Superior temporal gyrus (tissue), 1 donor: Measurements from ENCODE around the gene SETD3.
A peak's percentile ranks its signal among the peaks of the same experiment; 100 is the strongest.
"Not testable (repeated sequence)": the region's sequence is repeated elsewhere in the genome, so short reads cannot be mapped to it uniquely, and the experiment has no call there.

ENCODE experiments used
- DNase-seq: peaks from one replicate; pipeline ENCODE4 v3.0.0-alpha.2; 2016; ENCODE audit errors: extremely low spot score

Gene SETD3

DNA sequence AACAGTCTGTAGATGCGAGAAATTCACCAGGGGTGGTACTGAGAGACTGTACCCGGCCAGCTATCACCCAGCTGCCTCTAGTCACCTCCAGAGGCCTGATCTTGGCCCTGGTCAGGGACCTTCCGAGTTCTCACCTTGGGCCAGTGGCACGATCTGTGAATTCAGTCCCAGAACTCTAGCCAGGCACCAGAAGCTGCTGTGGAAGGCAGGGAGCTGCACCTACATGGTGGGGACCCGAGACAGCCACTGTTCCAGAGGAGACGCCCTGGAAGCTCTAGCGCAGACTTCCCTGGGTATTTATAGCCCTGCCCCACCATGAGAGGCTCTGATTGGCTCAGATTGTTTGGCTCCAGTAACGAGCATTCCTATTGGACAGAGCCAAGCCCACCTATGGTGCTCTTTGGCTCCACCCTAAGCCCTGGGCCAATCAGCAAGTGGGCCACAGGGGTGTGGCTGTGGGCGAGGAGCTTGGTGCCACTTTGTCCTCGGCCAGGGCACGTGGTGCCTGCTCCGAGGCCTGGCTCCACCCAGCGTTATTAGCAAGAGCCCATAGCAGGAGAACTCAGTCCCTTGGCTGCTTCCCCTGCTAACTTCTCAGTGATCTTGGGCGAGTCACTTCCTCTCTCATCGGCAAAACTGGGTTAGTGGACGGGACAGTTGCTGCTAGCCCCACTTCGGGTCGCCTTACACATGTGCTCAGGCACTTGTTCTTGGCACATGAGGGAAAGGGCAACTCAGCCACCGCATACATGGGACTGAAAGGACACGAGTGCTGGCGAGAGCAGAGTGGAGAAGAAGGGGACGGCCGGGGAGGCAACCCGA lies 119.7 kb downstream of the SETD3 start:
- DNase-seq, result no peak

DNA sequence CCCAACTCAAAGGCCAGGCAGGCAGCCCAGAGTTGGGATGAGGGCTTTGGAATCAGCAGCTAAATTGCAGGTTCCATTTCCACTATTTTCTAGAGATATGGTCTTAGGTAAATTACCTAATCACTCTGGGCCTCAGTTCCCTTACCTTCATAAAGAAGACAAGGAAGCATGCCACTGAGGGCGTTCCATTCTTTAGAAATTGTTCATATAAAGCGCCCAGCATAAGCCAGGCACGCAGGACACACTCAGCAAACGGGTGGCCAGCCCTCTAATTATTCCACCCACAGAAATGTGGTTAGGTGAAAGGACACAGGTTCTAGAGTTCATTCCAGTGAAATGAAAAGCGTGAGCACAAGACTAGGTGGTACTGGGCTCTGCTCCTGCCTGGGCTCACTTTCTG lies 120.8 kb downstream of the SETD3 start:
- no peak for DNase-seq

- DNase-seq, result peak; percentile 24
Observed at GRCh38 chr14:99357916-99358390, 122.7 kb downstream of the SETD3 start.

DNA sequence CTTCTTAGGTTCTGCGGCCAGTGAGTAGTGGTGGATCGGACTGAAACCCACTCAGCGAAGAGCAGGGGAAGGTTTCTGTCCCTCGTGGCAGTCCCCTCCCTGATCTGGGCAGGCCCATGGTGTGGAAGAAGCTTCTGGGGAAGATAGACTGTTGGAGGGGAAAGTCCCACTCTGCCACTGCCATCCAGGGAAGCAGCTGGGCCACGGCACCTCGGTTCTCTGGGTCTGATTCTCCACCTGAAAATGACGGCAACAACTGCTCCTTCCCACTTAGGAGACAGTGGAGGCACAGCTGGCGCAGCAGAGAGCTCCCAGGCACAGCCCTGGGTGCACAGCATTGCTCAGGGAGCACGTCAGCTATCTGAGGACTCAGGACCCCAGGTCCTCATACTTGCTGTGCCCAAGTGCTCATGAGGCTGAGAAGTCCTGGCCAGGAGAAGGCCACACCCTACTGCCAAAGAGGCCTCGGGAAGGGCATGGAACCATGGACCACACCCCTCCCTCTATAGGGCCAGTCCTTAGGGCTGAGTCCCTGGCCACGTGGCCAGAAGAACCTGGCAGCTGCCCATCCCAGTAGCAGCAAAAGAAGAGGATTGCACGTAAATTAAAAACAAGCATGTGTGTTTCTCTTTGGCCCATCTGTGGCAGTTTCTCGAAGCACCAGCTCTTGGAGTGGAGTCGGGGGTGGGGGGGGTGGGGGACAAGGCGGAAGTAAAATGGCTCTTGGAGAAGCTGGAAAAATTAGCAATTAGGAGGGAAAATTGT lies 123.3 kb downstream of the SETD3 start:
- DNase-seq, result no peak

DNA sequence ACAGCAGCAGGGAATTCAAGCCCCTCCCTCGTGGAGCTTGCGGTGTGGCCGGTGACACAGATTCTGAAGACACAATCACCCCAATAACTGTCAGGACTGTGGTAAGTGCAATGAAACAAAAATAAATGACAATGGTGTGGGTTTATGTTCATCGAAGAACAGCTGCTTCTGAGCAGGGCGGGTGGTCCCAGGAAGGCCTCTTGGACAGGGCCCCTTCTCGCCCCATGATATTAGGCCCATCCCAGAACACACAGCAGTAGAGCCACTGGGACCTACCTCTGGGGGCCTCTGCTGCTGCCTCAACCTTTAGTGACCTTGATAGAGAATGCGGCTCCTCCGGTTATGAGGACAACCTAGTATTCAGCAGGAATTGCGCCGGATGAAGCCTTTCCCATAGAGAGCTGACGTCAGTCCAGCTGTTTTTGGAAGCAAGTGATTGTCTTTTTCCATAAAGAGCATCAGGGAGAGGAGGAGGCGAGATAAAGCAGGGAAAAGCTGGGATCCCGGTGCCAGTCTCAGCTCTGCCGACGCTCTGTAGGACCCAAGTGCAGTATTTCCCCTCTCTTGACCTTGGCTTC lies 124.5 kb downstream of the SETD3 start:
- DNase-seq, result no peak

GRCh38 chr14:99354166-99354875 lies 126.3 kb downstream of the SETD3 start:
- no peak for DNase-seq

DNA sequence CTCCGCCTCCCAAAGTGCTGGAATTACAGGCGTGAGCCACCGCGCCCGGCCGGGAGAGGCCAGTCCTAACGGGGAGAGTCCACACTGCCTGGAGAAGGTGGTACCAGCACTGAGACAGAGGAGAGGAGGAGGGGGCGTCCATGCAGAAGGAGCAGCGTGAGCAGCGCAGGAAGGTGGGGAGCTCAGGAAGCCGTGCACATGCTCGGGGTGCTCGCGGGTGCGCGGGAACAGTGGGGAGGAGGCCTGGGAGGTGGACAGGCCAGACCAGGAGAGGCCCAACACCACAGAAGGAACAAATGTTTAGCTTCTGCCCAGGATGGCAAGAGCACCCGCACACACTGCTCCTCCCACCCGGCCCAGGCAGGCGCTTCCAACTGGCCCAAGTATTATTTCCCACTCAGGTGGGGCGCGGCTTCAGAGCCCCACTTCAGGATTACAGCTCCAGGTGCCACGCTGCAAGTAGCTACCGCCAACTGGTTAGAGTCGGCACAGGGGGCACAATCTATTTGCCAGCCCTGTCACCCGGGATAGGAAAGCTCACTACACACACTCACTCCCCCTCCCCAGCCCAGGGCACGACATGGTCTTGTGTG lies 127.9 kb downstream of the SETD3 start:
- DNase-seq, result no peak

- DNase-seq, result no peak
Observed at GRCh38 chr14:99351166-99352007, 129.3 kb downstream of the SETD3 start.

DNA sequence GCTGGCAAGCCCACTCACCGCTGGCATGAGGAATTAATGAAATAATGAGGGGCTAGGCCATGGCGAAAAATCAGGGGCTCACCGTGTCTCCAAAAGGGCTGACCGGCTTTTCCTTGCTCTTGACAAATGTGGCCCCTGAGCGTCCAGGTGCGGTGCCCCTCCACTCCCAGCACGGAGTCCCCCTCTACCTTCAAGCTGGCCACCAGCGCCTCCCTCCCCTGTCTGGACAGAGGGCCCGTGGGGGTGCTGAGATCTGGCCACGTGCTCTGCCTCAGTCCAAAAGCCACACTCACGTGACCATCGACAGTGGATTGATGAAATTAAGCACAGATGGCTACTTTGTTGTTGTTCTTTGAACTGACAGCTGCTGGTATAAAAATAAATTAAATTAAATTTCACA lies 129.9 kb downstream of the SETD3 start:
- no peak for DNase-seq

DNA sequence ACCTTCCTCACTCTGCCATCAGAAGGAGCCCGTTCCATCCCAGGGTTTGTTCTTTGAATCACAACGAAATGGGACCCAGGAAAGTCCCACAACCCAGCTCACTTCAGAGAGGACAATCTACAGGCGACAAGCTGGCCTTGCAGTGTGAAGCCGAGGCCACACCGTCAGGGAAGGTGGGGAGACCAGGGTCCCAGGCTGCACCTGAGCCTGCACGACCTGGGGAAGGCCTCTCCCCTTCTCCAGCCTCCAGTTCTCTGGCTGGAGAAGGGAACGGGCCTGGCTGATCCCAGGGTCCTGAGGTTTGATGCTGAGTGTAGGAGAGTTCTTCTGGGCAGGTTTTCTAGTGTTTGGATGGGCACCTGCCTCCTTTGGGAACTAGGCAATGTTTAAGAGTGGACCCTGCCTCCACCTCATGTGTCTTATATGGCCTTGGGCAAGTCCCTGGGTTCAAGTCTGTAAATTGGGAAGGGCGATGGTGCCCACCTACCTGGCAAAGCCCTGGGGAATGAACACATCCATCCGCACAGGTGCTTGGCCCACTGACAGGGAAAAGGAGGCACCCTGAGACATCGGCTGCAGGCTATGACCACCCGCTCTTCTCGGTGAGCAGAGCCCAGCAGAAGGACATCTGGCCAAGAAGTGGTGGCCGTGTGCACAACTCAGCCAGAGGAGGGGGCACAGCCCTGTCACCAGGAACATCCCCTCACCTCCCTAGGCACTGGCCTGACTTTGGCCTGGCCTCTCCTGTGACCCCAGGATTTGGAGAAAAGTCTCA lies 130.8 kb downstream of the SETD3 start:
- DNase-seq, result no peak

DNA sequence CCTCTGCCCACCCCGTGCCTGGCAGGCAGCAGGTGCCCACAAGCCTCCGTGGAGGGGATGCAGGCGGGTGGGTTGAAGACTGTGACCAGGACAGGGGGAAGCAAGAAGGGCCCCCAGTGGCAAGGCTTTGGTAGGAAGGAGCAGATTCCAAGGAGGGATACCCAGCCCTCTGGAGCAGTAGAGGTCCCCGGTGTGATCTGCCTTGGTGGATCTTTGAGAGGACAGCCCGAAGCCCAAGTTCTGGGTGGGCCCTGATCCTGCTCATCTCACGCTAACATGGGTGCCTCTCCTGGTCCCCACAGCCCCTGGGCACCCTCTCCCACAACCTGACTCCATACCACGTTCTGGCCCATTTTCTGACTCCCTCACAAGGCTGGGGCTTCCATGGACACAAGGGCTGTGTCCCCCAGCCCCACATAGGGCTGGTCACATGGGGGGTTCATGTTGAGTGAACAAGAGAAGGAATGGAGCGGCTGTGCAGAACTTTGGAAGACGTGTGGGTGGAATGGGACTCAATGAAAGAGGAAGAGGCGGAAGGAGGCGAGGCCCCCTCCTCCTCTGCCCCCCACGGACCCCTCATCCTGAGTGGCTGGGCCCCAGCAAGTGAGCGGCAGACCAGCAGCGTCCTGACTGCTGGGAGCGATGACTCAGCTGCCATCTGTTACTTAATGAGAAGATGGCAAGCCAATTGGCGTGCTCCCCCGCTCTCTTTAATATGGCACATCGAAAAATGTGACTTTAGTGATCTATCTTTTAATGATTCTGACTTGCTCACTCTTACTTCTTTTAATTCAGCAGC lies 131.6 kb downstream of the SETD3 start:
- no peak for DNase-seq

DNA sequence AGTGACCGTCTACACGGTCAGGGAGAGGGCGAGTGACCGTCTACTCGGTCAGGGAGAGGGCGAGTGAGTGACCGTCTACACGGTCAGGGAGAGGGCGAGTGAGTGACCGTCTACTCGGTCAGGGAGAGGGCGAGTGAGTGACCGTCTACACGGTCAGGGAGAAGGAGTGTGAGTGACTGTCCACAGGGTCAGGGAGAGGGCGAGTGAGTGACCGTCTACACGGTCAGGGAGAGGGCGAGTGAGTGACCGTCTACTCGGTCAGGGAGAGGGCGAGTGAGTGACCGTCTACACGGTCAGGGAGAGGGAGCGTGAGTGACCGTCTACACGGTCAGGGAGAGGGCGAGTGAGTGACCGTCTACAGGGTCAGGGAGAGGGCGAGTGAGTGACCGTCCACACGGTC lies 132.4 kb downstream of the SETD3 start:
- not testable (repeated sequence) for DNase-seq
